ENCODE data around the gene RAB12.

The RAB12 gene

DNA sequence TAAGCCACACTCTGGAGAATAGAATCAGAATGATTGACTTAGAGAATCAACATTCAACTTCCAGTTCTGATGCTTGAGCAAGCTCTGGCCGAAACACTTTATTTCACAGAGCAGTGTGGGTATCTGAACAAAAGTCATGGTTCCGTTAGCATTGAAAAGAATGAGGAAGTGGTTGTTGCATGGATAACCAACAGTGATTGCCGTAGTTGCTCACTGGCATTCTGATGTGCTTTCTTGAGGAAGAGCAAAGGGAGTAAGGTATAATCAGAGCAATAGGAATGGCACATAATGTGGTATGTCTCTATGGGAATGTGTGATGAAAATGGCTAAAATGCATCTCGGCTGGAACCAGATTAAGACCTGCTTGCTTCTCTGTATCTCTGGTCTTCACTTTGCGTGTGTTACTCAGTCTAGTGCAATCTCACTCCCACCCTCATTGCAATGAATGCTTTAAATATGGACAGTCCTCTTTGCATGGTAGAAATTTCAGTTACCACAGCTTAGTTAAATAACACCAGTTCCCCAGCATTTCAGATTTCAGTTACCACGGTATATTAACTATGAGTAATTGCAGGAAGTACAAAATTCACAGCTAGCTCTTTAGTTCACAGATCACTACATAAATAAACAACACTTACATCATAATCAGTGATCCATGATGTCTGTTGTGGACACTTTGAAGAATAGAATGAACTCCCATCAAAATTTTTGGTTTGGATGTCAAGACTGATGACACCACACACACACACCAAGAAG lies 7.8 kb upstream of the RAB12 start:
- Histone ChIP-seq H3K9me3 (ENCODE audit: control insufficient read depth, insufficient read depth, low read length) (no peaks in the 10 kb centered on the region), H3K4me1 (ENCODE audit: control insufficient read depth, insufficient read depth, low read length) (no peaks in the 10 kb centered on the region), H3K9ac (ENCODE audit: low read depth, low read length) (no peak overlapping the region), H3K27me3 (ENCODE audit: control insufficient read depth, insufficient read depth, low read length) (no peaks in the 10 kb centered on the region), H3K27ac (ENCODE audit: low read depth, low read length) (no peak overlapping the region), H3K36me3 (ENCODE audit: control insufficient read depth, insufficient read depth, low read length) (no peaks in the 10 kb centered on the region), H3K4me3 (ENCODE audit: low read depth, low read length) (no peak overlapping the region)

DNA sequence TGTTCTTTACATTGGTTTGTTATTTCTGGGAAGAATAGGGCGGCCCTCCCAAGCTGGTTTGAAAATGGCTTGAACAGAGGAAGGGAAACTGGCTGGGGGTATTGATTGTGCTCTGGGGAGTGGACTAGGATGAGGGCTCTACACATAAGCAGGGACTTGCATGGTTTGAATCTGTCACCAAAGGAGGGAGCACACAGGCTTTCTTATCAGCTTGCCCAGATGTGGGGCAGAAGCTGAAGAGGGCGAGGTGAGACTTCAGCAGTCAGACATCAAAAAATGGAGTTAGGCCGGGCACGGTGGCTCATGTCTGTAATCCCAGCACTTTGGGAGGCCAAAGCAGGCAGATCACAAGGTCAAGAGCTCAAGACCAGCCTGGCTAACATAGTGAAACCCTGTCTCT lies 7.2 kb upstream of the RAB12 start:
- H3K9me3 ChIP-seq (ENCODE audit: control insufficient read depth, insufficient read depth, low read length): no peaks in the 10 kb centered on the region
- no peaks in the 10 kb centered on the region for H3K27me3 ChIP-seq (ENCODE audit: control insufficient read depth, insufficient read depth, low read length)
- H3K9ac ChIP-seq (ENCODE audit: low read depth, low read length): no peak overlapping the region
- no peak overlapping the region for H3K27ac ChIP-seq (ENCODE audit: low read depth, low read length)
- no peaks in the 10 kb centered on the region for H3K4me1 ChIP-seq (ENCODE audit: control insufficient read depth, insufficient read depth, low read length)
- no peaks in the 10 kb centered on the region for H3K36me3 ChIP-seq (ENCODE audit: control insufficient read depth, insufficient read depth, low read length)
- no peak overlapping the region for H3K4me3 ChIP-seq (ENCODE audit: low read depth, low read length)

DNA sequence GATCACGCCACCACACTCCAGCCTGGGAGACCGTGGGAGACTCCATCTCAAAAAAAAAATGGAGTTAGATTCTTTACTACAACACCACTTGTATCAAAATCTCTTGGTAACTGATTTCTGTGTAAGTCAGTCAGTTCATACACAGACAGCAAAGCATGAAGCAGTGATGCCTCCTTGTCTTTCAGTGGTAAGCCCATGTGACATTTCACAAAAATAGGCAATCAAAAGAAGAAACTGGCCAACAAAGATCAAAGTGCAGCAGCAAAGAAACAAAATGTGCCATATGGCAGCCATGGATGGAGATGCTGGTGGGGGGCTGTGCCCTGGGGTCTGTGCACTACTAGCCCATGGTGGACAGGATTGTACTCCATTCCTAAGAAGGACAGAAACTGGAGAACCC lies 6.7 kb upstream of the RAB12 start:
- Histone ChIP-seq H3K4me3 (ENCODE audit: low read depth, low read length) (no peak overlapping the region), H3K9me3 (ENCODE audit: control insufficient read depth, insufficient read depth, low read length) (no peaks in the 10 kb centered on the region), H3K9ac (ENCODE audit: low read depth, low read length) (no peak overlapping the region), H3K27ac (ENCODE audit: low read depth, low read length) (no peak overlapping the region), H3K36me3 (ENCODE audit: control insufficient read depth, insufficient read depth, low read length) (no peaks in the 10 kb centered on the region), H3K27me3 (ENCODE audit: control insufficient read depth, insufficient read depth, low read length) (peaks cover under 1% of the 10 kb centered on the region; the same call in 1 of the 2 replicates), H3K4me1 (ENCODE audit: control insufficient read depth, insufficient read depth, low read length) (peaks cover under 1% of the 10 kb centered on the region; the same call in 1 of the 2 replicates)

DNA sequence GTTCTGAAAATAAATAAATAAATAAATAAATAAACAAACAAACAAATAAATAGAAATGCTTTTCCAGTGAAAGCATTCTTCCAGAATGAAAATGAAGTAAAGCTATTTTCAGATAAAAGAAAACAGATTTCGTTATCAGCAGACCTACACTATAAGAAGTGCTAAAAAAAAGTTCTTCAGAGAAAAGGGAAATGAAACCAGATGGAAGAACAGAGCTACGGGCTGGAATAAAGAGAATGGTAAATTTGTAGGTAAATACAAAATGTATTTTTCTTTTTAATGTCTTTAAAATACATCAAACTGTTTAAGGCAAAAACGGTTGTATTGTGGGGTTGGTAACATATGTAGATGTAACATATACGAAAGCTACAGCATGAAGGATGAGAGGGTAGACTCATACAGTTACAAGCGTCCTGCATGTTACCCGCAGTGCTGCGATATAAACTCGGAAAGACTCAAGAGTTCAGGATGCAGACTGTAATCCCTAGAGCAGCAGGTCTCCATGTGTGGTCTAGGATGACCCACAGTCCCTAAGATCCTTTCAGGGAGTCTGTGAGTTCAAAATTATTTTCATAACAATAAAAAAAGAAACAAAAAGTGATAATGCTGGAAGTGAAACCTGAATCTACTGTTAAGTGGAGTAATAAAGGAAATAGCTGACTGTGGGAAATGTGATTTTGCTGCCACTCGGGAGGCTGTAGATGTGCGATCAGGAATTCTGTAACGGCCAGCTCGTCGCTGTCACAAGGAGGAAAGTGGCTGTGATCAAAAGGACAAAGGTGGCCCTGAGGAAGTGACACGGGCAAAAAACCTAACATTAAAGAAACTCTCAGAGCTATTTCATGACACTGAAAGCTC lies 5.3 kb upstream of the RAB12 start:
- Histone ChIP-seq H3K27ac (ENCODE audit: low read depth, low read length) (no peak overlapping the region), H3K9me3 (ENCODE audit: control insufficient read depth, insufficient read depth, low read length) (no peaks in the 10 kb centered on the region), H3K4me3 (ENCODE audit: low read depth, low read length) (no peak overlapping the region)

DNA sequence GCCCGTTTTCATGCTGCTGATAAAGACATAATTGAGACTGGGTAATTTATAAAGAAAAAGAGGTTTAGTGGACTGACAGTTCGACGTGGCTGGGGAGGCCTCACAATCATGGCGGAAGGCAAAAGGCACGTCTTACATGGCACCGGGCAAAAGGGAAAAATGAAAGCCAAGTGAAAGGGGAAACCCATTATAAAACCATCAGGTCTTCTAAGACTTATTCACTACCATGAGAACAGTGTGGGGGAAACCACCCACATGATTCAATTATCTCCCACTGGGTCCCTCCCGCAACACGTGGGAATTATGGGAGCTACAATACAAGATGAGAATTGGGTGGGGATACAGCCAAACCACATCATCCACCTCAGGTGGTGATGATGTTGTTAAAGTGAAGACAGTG lies 3.3 kb upstream of the RAB12 start:
- Histone ChIP-seq H3K9ac (ENCODE audit: low read depth, low read length) (no peak overlapping the region), H3K9me3 (ENCODE audit: control insufficient read depth, insufficient read depth, low read length) (no peaks in the 10 kb centered on the region), H3K27ac (ENCODE audit: low read depth, low read length) (no peak overlapping the region), H3K4me1 (ENCODE audit: control insufficient read depth, insufficient read depth, low read length) (peaks cover 15% of the 10 kb centered on the region), H3K27me3 (ENCODE audit: control insufficient read depth, insufficient read depth, low read length) (peaks cover 11% of the 10 kb centered on the region), H3K4me3 (ENCODE audit: low read depth, low read length) (no peak overlapping the region), H3K36me3 (ENCODE audit: control insufficient read depth, insufficient read depth, low read length) (no peaks in the 10 kb centered on the region)

More for the DNA sequence above, 5.3 kb upstream of the RAB12 start:
- H3K4me1 ChIP-seq (ENCODE audit: control insufficient read depth, insufficient read depth, low read length): peaks cover 10% of the 10 kb centered on the region
- peaks cover 11% of the 10 kb centered on the region for H3K27me3 ChIP-seq (ENCODE audit: control insufficient read depth, insufficient read depth, low read length)
- no peaks in the 10 kb centered on the region for H3K36me3 ChIP-seq (ENCODE audit: control insufficient read depth, insufficient read depth, low read length)
- no peak overlapping the region for H3K9ac ChIP-seq (ENCODE audit: low read depth, low read length)

DNA sequence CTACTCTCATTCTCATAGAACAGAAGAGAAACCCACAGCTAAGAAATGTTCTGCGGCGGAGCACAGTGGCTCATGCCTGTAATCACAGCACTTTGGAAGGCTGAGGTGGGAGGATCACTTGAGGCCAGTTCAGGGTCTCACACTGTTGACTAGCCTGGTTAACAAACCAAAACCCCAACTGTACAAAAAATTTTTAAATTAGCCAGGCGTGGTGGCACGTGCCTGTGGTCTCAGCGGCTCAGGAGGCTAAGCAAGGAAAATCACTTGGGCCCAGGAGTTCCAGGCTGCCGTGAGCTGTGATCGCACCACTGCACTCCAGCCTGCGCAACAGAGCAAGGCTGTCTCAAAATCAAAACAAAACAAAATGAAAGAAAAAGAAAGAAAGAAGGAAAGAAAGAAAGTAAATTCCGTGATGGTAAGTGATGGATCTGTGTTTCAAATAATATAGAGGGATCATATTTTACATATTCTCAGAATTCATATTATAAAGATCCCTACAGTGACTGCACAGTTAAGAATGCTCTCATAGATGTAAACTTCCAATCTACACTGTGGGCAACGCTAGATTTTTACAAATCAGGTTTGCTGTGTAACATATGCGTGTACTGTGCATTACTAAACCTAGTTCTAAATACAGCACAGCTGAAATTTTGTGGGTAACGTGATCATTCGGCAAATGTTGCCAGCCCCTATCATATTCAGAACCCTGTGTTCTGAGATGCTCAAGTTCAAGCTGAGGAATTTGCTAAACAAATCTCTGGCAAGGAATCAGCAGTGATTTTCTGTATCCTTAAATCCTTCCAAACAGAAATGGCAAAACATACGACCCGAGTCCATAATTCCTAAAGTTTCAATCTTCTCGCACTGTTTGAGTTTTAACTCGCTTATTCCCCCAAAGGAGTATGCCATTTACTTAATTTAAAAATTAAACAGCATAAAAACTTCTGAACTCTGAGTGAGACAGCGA lies 1.2 kb upstream of the RAB12 start:
- Histone ChIP-seq H3K27me3 (ENCODE audit: control insufficient read depth, insufficient read depth, low read length) (peaks cover 11% of the 10 kb centered on the region), H3K36me3 (ENCODE audit: control insufficient read depth, insufficient read depth, low read length) (peaks cover 9% of the 10 kb centered on the region; the same call in 1 of the 2 replicates), H3K27ac (ENCODE audit: low read depth, low read length) (peak overlapping the region; percentile 79), H3K4me1 (ENCODE audit: control insufficient read depth, insufficient read depth, low read length) (peaks cover 36% of the 10 kb centered on the region), H3K4me3 (ENCODE audit: low read depth, low read length) (peak overlapping the region; percentile 89), H3K9me3 (ENCODE audit: control insufficient read depth, insufficient read depth, low read length) (no peaks in the 10 kb centered on the region), H3K9ac (ENCODE audit: low read depth, low read length) (peak overlapping the region; percentile 65)

DNA sequence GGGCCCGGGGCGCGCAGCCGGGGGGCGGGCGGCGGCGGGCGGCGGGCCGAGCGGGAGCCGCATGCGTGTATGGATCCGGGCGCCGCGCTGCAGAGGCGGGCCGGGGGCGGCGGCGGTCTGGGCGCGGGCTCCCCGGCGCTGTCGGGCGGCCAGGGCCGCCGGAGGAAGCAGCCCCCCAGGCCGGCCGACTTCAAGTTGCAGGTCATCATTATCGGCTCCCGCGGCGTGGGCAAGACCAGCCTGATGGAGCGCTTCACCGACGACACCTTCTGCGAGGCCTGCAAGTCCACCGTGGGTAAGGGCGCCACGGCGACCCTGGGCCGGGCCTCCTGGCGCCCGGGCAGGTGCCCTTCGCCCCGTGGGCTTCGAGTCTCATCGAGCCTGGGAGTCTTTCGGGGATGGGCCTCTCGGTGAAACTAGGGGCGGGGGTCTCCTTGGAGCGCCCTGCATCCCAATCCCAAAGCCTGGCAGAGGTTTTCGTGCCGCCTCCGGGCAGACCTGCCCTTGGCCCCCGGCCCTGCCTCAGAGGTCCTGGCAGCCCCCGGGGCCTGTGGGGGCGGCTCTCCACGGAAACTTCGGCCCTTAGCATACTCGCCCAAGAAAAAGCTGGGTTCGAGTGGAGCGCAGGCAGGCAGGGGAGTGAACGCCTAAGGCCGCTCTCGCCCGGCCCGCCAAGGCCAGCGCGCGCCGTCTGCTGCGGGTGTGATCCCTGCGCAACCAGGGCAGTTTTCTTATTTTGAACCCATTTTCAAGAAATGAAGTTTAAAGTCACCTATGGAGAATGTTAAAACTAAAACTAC lies 622 bp downstream of the RAB12 start:
- H3K27ac ChIP-seq (ENCODE audit: low read depth, low read length): peak overlapping the region; percentile 51
- peaks cover 11% of the 10 kb centered on the region for H3K27me3 ChIP-seq (ENCODE audit: control insufficient read depth, insufficient read depth, low read length)
- H3K9ac ChIP-seq (ENCODE audit: low read depth, low read length): peak overlapping the region; percentile 80
- H3K4me3 ChIP-seq (ENCODE audit: low read depth, low read length): peak overlapping the region; percentile 89
- peaks cover 53% of the 10 kb centered on the region for H3K4me1 ChIP-seq (ENCODE audit: control insufficient read depth, insufficient read depth, low read length)
- H3K9me3 ChIP-seq (ENCODE audit: control insufficient read depth, insufficient read depth, low read length): no peaks in the 10 kb centered on the region
- H3K36me3 ChIP-seq (ENCODE audit: control insufficient read depth, insufficient read depth, low read length): peaks cover 12% of the 10 kb centered on the region; the same call in 1 of the 2 replicates

DNA sequence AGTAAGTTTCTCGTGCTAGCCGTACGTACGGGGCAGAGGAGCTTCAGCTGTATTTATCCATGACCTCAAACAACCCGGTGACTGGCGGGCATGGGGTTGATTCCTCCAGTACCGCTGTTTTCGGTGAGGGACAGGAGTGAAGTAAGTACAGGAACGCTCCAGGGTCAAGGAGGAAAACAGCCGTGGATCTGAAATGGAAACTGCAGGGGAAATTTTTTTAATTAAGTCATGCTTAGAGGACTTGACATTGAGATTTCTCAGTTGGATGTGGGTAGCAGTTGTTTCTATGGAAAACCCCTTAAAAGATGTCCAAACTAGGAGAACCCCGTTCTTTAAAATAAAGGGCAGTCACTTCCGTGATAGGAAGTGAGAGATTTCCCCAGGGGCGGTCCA lies 1.2 kb downstream of the RAB12 start:
- peaks cover 11% of the 10 kb centered on the region for H3K27me3 ChIP-seq (ENCODE audit: control insufficient read depth, insufficient read depth, low read length)
- peak overlapping the region; percentile 51 for H3K27ac ChIP-seq (ENCODE audit: low read depth, low read length)
- H3K4me1 ChIP-seq (ENCODE audit: control insufficient read depth, insufficient read depth, low read length): peaks cover 59% of the 10 kb centered on the region
- H3K9ac ChIP-seq (ENCODE audit: low read depth, low read length): peak overlapping the region; percentile 80
- H3K4me3 ChIP-seq (ENCODE audit: low read depth, low read length): peak overlapping the region; percentile 89
- peaks cover 12% of the 10 kb centered on the region; the same call in 1 of the 2 replicates for H3K36me3 ChIP-seq (ENCODE audit: control insufficient read depth, insufficient read depth, low read length)
- H3K9me3 ChIP-seq (ENCODE audit: control insufficient read depth, insufficient read depth, low read length): no peaks in the 10 kb centered on the region

DNA sequence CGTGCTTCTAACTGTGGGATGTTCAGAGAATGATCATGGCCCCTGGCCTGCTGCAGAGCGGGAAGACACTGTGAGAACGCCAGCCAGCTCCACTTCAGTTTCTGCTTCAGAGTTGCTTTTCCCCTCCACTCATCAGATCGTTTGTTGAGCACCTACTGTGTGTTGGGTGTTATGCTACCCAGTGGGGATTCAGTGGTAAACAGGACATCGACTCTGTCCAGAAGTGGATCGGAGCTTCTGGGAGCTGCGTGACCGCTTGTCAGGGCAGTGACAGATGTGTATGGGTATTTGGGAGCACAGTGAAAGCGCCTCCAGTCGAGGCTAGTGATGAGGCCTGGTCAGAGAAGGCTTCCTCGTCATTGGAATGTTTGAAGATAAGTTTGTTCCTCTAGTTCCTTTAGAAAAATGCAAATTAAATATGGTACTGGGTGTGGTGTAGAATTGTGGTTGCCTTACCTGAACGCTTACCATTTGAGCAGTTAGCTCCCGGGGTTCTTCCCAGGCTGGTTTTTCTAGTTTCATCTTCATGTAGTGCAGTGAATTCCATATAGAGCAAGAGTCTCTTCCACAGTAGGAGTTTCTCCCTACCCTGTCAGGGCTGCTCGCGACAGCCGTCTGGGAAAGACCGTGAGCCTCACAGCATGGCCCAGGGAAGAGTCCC lies 2.8 kb downstream of the RAB12 start:
- Histone ChIP-seq H3K36me3 (ENCODE audit: control insufficient read depth, insufficient read depth, low read length) (peaks cover 13% of the 10 kb centered on the region; the same call in 1 of the 2 replicates), H3K4me3 (ENCODE audit: low read depth, low read length) (peak overlapping the region; percentile 89)

More for the DNA sequence above, 2.8 kb downstream of the RAB12 start:
- H3K9ac ChIP-seq (ENCODE audit: low read depth, low read length): no peak overlapping the region
- H3K27me3 ChIP-seq (ENCODE audit: control insufficient read depth, insufficient read depth, low read length): peaks cover 11% of the 10 kb centered on the region
- no peaks in the 10 kb centered on the region for H3K9me3 ChIP-seq (ENCODE audit: control insufficient read depth, insufficient read depth, low read length)
- H3K27ac ChIP-seq (ENCODE audit: low read depth, low read length): peak overlapping the region; percentile 12
- peaks cover 72% of the 10 kb centered on the region for H3K4me1 ChIP-seq (ENCODE audit: control insufficient read depth, insufficient read depth, low read length)
